ENCODE data around the gene EXOC3L1. TPM values are rescaled to one million over a fixed set of nuclear protein-coding genes. Genes with fewer than 3 reads are reported as not detected.

Gene EXOC3L1
- total and polyA plus RNA-seq, 2 of the 4 experiments (the other 2 are of a cell fraction), result not detected

- no peak for TF ChIP-seq BHLHE40 (IDR thresholded peaks at IDR 0.05; ENCODE audit: low read depth, low read length)
Observed at GRCh38 chr16:67156143-67156844, 33.6 kb downstream of the EXOC3L1 start (continued).

GRCh38 chr16:67155295-67156142 lies 34.4 kb downstream of the EXOC3L1 start:
- BruUV-seq (replicated peaks), result no TSS peak
- Histone ChIP-seq H3K23ac (ENCODE audit: low read depth, low read length) (no peak overlapping the region), H3K4ac (ENCODE audit: low read depth, low read length) (no peak overlapping the region), H4K20me1 (ENCODE audit: insufficient read depth, low read length) (peaks cover 30% of the 10 kb centered on the region), H3K36me3 (ENCODE audit: control insufficient read depth, insufficient read depth, low read length) (no peaks in the 10 kb centered on the region), H3K14ac (replicated peaks; ENCODE audit: low read depth, low read length) (no peak overlapping the region), H3K9me1 (ENCODE audit: insufficient read depth, low read length) (peaks cover 2% of the 10 kb centered on the region; the same call in 1 of the 2 replicates), H3K27me3 (ENCODE audit: control insufficient read depth, insufficient read depth, low read length) (no peaks in the 10 kb centered on the region), H2AK9ac (replicated peaks; ENCODE audit: low read depth, low read length, poor library complexity) (peak overlapping the region; percentile 86), H2BK15ac (ENCODE audit: low read depth, low read length) (no peak overlapping the region), H2AK5ac (ENCODE audit: low read depth, low read length) (no peak overlapping the region), H3K9ac (ENCODE audit: low read depth, low read length) (no peak overlapping the region), H3K4me2 (ENCODE audit: low read depth, low read length) (peak overlapping the region; percentile 87), H3K4me3 (ENCODE audit: insufficient read depth, low read depth, low read length) (no peak overlapping the region), H4K8ac (ENCODE audit: low read depth in 2 of 2, low read length in 2 of 2) (no peak overlapping the region), H2BK5ac (ENCODE audit: low read depth, low read length, poor library complexity, severe bottlenecking) (no peak overlapping the region), H4K5ac (ENCODE audit: low read depth, low read length) (no peak overlapping the region), H3K18ac (ENCODE audit: low read depth, low read length) (no peak overlapping the region), H3K4me1 (ENCODE audit: control insufficient read depth, insufficient read depth, low read length) (peaks cover 6% of the 10 kb centered on the region; the same call in 1 of the 2 replicates), H3K27ac (ENCODE audit: insufficient read depth, low read length) (no peak overlapping the region), H3K79me1 (ENCODE audit: low read depth in 1 of 2, low read length in 2 of 2) (peaks cover 10 to 17% of the 10 kb centered on the region in 2 experiments; a peak in 2 of 4 replicates), H2BK120ac (ENCODE audit: low read depth, low read length) (no peak overlapping the region), H2BK20ac (ENCODE audit: low read depth, low read length) (no peak overlapping the region), H2AFZ (replicated peaks; ENCODE audit: low read length, poor library complexity) (peak overlapping the region; percentile 81), H4K91ac (ENCODE audit: insufficient read depth, low read depth, low read length) (no peak overlapping the region), H3K56ac (ENCODE audit: extremely low read depth, insufficient read depth, low read length) (no peak overlapping the region), H3K9me3 (ENCODE audit: control insufficient read depth, insufficient read depth, low read length) (no peaks in the 10 kb centered on the region)
- POLR2A ChIA-PET (ENCODE audit: unreplicated experiment), result interaction anchor here (1.1 kb wide), 1 partner anchor 127 kb away, joined by 4 read pairs; no protein-coding TSS in a partner anchor
- CTCF ChIA-PET, result interaction anchor here (0.6 to 2.1 kb wide), 28 partner anchors 9 to 621 kb away, joined by 3 to 15 read pairs (median 4); partner anchors contain the start of genes CES3, HSF4 and PHAF1
- DNase-seq (peak; percentile 71), ATAC-seq (ENCODE audit: low read depth) (peak; percentile 58)
- 3% methylated on average over 49 of the region's 74 CpGs; no CpG with 5 or more reads in 1 of the 2 experiments for WGBS, 2 experiments (ENCODE audit: extremely low coverage in 2 of 2, insufficient read length in 1 of 2)
- dilution Hi-C loops (cut with HindIII; ENCODE audit: low sequenced_read_pairs, unreplicated experiment), result no loop called here
- in situ Hi-C loops (cut with MboI; ENCODE audit: low sequenced_read_pairs), result loop anchor here (5.0 kb wide), 1 partner anchor 193 kb away; the partner anchor contains the start of gene CES3
- intact Hi-C loops (cut with micrococcal nuclease), result loop anchor here (1.0 to 10.0 kb wide), 3 partner anchors 178 to 261 kb away; no protein-coding TSS in a partner anchor
- TF ChIP-seq BHLHE40 (IDR thresholded peaks at IDR 0.05; ENCODE audit: low read depth, low read length) (no peak; the same call in 1 of the 2 replicates), CTCF (conservative IDR thresholded peaks at IDR 0.05; ENCODE audit: low read depth, low read length) (peak; percentile 99), RAD21 (IDR thresholded peaks at IDR 0.05; ENCODE audit: low read length) (peak; percentile 95), MAZ (IDR thresholded peaks at IDR 0.05; ENCODE audit: borderline replicate concordance, low read depth, low read length) (no peak), USF2 (IDR thresholded peaks at IDR 0.05; ENCODE audit: low read depth, low read length) (no peak), NFE2L2 (IDR thresholded peaks at IDR 0.05; ENCODE audit: low read depth, low read length) (no peak), ELK1 (IDR thresholded peaks at IDR 0.05; ENCODE audit: borderline replicate concordance, low read depth, low read length) (no peak), MXI1 (IDR thresholded peaks at IDR 0.05; ENCODE audit: borderline replicate concordance, low read depth, low read length) (0 out of 2 replicates have a peak, but pooled peaks have one; percentile 46), POLR2A (IDR thresholded peaks at IDR 0.05; ENCODE audit: low read depth, low read length) (peak; percentile 45; the same call in 1 of the 2 replicates)
